ENCODE measurements around the gene MLLT10.

GRCh38 chr10:21699575-21699974 is 165.5 kb downstream of the MLLT10 start:
- TF ChIP-seq CTCF (IDR thresholded peaks at IDR 0.05) (no peak), POLR2A (IDR thresholded peaks at IDR 0.05) (no peak), EP300 (IDR thresholded peaks at IDR 0.05) (no peak)

Data from ovary (tissue), 3 donors.